Measurements from ENCODE around the gene PANX2.

Gene PANX2

DNA sequence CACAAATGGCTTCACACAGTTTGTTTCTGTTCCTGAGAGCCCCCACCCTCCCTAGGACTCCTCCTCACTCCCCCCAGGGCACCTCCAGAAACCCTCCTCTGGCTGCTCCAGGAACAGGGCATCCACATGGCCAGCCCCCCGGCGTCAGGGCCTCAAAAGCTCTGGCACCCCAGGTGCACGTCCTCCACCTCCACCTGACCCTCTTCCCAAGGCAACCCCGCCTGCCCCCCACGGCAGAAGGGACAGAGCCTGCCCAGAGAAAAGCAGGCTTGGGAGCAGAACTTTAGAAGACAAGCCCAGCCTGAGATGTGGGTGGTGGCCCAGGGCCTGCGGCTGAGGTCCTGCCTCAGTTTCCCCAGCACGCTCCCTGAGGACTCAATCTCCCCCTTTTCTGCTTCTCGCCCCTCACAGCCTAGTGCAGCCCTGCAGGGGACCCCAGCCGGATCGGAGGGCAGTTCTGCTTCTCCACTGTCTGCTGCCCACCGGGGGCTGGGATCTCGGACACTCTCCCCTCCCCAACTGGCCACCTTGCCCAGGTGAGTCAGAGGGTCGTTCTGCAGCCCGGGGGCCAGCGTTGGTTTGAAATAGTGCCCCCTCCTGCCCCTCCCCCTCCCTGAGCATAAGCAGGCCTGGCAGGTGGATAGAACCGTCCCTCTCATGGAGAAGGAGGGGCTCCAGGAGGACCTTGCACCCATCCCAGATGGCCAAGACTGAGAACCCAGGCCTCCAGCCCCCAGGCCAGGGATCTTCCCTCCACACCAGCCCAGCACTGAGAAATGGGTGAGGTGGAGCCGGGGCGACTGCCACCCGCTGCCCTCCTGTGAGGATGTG is 12.8 kb downstream of the PANX2 start:
- DNase-seq (ENCODE audit: low read depth in 2 of 2), result no peak

DNA sequence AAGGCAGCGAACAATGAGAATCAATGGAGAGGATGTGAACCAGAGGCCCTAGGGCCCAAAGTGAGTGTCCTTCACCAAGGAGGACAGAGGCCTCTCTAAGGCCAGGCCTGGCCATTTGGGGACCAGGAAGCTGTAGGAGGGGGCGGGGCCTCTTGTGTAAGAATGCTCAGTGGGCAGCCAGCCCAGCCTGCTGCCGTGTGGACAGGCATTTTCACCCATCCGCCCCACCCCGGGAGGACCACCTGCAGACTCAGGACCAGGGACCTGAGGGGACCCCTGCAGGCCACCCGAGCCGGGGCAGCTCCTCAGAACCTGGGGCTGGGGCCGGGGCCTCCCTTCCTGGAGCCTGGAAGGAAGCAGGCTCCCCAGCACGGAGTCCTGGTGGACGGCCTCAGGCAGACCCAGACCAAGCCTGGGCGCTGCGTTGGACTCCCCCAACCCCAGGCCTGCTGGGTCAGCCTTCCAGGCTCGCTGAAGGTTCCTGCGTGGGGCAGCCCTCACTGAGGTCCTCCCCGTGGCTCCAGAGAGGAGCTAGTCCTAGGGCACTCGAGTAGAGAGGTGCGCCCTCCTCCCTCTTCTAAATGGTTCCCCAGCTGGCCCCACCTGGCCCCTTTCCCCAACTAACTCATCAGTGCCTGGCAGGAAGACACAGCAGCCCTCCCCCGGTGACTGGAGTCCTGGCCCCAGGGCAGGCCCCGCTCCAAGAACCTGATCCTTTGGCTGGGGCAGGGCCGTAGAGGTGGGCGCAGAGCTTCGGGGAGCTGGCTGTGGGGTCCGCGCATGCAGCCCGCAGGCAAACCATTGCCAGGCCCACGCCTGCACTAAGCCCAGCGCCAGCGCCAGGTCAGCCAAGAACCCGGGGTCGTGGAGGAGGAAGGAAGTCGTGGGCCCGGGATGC is 13.7 kb downstream of the PANX2 start:
- no peak for DNase-seq (ENCODE audit: low read depth in 2 of 2)

DNA sequence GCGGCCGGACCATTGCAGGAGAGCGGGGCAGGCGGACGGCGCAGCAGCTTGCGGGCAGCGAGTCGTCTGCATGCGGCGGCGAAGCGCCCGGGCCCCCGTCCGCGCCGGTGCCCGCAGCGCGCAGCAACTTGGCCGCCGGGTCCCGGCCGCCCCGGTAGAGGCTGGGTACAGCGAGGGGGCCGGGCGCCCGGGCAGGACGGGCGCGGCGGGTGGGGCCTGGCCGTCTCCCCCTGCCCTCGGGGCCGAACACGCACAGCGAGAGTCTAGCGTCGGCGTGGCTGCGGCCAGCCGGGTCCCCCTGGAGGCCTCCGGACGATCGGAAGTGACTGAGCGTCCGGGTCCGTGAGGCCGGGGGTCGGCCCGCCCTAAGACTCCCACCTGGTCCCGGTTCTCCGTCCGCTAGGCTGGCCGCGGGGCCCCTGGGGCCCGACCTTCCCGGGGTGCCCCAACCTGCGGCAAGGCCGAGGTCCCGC is 14.4 kb downstream of the PANX2 start:
- no peak for DNase-seq (ENCODE audit: low read depth in 2 of 2)

DNA sequence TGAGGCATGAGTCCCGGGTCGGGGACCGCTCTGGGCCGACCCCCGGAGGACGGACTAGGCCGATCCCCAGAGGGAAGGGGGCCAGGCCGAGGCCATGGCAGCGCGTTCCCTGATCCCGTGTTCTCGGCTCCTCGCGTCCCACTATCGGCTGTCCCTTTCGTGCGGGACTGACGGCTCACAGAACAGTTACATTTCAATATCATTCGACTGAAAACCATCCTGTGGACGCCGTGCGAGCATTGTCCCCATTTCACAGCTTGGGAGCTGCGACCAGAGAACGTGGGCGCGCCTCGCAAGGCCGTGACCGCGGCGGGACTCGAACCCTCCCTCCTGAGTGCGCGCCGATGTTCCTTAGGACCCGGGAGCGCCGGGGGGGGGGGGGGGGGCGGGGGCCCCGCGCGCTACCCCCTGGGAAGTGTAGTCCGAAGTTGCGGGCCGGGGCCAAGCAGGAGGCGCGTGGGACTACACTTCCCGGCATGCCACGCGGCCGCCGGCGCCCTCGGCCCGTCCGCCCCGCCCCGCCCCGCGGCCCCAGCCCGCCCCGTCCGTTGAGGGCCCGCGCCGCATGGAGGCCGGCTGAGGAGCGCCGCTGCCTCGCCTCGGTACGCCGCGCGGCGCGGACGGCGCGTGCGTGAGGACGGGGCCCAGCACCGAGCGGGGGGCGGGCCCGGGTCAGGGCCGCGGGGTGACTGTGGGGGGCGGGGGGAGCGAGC is 15.0 kb downstream of the PANX2 start, which contains the start of gene TRABD:
Gene TRABD, plus strand, starts transcription at position 539 of the 713 bp plus-strand sequence. CDS start 7,148 bp downstream, outside the sequence.
- DNase-seq (ENCODE audit: low read depth in 2 of 2), result peak; percentile 72 to 81

DNA sequence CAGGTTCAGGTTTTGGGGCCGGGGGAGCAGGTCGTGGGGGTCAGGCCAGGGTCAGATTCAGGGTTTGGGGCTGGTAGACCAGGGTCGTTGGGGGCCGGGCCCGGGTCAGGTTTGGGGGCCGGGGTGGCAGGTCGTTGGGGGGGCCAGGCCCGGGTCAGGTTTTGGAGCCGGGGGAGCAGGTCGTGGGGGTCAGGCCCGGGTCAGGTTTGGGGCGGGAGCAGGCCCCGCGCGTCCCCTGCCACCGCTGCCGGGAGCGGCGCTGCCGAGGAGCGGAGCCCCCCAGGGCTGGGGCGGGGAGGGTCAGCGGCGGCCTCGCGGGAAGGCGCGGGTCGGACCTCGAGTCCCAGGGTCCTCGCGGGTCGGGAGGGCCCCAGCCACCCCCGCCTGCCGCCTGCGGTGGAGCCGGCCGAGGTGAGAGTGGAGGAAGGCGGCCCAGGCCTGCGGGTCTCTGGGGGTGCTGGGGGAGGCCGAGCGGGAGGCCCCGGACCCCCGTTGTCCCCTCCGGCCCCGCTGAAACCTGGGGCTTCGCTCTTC is 15.7 kb downstream of the PANX2 start:
- DNase-seq (ENCODE audit: low read depth in 2 of 2), result no peak

DNA sequence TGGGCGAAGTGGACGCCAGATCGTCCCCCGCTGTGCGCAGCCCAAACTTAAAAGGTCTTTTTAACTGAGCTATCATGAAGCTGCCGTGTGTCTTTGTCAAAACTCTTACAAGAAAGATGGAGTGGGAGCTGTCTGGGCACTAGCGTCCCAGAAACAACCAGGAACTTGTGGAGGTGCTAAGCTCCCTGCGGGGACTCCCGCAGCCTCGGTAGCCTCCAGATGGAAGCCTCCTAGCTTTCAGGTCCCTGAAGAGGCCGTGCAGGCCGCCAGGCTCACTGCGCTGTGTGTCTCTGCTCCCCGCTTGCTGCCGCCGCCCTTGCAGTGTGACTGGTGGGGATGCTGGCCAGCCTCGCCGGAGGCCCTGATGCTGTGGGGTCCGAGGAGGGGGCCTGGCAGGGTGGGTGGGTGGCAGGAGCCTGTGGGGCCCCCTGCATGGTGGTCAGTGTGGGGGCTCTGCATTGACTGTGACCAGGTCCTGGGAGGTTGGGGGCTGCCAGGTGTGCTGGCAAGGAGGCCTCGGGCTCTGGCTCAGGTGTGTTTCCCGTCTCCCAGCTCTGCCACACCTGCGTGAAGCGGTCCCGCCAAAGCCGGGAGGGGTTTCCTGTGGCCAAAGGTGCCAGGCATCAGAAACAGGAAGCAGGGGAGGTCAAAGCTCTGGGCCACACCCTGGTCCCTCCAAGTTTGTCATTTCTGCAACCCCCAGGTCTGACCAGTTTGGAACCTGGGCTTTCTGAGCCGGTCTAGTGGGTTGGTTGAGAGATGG is 16.4 kb downstream of the PANX2 start:
- DNase-seq (ENCODE audit: low read depth in 2 of 2), result no peak

DNA sequence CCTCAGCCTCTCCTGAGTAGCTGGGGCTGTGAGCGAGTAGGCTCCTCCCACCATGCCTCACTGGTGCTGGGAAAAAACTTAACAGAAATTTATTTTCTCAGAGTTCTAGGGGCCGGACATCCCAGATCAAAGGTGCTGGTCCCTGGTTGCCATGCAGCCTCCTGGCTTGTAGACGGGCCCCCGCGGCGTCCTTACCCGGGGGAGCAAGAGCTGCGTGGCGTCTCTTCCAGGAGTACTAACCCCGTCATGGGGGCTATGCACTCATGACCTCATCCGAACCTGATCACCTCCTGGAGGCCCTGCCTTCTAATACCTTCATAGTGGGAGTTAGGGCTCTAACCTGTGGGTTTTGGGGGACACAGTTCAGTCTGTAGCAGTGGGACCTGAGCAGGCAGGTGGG is 17.8 kb downstream of the PANX2 start:
- DNase-seq (ENCODE audit: low read depth in 2 of 2), result no peak

DNA sequence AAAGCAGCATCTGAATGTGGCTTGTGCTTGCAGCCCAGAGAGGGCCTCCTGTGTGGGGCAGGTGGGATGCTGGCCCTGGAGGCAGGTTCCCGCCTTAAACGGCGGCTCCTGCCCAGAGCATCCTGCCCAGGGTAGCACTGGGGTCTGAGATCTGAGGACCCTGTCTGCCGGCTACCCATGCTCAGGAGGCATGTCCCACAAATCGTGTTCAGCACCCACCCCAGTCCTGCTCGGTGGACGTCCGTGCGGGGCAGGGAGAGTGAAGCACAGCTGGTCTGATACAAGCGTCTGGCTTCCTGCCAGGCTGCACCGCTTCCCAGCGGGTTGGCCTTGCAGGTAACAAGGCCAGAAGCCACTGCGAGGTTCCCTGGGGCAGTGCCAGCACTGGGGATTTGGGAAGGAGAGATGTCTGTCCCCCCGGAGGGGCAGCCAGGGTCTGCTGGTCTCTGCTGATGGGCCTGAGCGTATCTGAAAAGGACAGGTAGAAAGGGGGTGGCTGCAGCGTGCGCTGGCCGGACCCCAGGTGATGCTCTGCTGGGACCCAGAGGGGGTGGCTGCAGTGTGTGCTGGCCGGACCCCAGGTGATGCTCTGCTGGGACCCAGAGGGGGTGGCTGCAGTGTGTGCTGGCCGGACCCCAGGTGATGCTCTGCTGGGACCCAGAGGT is 18.8 kb downstream of the PANX2 start:
- no peak for DNase-seq (ENCODE audit: low read depth in 2 of 2)

DNA sequence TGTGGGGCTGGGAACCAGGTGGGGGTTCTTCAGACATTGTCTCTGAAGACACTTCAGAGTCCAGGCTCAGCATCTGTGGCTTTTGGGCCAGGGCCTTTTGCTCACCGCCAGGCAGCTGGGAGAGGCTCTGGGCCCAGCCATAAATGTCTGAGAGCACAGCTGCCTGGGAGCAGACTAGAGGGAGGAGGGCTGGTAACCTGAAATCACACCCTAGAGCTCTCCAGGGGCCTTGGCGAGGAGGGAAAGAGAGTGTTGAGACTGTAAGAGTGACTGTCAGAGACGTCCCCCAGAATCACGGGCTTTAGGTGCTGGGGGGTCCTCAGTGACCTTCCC is 19.3 kb downstream of the PANX2 start:
- no peak for DNase-seq (ENCODE audit: low read depth in 2 of 2)

DNA sequence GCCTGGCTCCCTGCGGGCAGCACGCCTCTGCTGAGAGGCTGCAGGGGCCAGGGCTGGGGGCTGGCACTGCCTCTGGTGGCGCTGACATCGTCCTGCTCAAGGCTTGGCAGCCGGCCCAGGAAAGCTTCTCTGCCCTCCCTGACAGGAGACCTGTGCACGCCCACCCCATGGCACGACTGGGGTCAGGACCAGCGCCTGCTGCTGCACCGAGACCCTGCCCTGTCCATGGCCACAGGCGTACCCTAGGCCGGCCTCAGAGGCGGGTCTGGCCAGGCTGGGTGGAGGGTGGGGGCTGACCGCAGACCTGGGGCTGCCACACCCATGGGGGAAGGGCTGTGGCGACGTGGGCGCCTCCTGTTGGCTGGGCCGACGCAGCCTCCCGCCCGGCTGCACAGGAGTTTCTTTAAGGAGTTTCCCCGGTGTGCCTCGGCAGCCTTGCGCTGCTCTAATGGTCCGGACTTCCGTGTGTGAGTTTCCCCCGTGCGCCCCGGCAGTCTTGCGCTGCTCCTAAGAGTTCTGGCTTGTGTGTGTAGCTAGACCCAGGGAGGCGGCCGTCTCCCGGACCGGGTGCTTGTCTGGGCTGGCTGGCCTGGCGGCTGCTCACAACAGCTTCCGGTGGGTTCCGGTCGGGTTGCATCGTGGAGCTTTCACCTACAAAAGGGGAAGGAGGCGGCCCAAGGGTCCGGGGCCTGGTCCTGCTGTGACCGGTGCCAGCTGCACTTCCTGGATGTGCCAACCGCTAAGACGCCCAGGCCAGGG is 19.8 kb downstream of the PANX2 start:
- peak; percentile 55 to 64 for DNase-seq (ENCODE audit: low read depth in 2 of 2)

DNA sequence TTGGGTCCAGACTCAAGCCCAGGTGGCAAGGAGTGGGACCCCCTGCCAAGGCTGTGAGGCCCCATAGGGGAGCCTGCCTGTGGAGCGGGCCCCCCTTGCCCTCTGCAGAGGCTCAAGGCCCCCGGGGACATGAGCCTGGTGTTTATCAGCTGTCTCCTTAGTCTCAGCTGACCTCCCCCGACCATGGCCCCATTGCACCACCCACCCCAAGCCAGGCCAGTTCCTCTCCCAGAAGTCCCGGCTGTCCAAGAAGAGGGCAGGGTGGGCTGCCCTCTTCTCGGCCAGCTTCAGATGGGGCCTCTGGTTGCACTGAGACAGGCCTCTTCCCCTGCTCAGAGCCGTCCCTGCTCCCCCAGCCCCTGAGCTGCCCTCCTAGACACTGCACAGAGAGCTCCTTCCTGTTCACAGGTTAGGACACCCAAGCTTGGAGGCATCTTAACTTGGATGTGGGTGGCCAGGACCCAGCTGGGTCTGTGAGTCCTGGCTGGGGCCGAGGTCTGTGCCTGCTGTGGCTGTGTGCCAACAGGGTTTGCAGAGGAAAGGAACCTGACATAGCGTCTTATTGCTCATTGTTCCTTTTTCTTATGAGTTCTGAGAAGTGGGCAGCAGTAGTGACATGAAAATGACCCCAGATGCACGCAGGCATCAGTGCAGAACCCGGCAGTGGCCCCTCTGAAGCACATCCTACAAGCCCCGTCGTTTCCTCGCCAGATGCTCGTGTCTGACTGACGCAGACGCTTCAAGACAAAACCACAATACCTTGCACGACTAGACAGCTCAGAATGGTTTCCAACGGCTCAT is 20.6 kb downstream of the PANX2 start:
- DNase-seq (ENCODE audit: low read depth in 2 of 2), result peak; percentile 48 to 59

DNA sequence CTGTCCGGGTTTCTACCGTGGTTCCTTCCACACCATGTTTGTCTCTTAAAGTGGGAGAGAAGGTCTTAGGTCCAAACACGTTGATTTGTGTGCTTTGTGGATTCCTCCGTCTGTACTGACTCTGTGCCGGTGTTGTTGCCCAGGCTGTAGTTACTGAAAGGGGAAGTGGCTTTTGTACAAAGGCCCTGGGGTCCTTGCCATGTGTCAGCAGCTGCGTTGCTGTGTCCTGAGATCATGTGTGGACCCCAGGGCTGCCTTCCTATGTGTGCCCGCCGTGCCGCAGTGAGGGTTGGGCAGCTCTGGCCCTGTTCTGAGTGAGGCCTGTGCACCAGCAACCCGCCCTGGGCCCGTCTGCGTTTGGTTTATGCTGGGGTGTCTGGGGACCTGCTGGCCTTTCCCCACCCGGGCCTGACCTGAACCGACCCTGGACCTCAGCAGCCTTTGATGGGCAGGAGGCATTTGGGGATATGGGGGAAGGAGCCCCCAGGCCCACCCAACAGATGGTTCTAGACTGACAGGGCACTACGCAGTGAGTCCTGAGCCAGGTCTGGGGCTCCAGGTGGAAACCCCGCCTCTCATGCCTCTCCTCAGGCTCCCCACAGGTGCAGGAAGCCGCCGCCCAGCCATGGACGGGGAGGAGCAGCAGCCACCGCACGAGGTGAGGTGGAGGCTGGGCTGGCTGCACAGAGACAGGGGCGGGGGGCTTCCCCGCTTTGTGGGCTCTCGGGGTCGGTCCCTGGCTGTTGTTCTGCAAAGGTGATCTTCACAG is 22.1 kb downstream of the PANX2 start:
- no peak for DNase-seq (ENCODE audit: low read depth in 2 of 2)

DNA sequence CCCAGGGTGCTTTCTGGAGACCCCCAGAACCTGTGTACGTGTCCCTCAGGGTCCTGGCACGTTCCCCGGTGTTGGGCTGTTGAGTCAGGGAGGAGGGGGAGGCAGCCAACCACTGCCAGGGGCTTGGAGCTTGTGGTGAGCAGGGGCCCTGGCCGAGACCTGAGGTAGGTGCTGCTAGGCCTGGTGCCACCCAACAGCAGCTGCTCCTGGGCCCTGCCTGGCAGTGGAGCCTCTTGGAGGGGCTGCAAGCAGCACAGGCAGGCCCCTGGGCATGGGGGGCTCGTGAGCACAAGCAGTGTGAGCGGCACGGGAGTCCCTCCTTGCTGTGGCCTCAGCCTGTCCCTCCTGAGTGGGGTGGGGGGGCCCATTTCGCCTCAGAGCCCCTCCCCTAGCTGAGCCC is 23.1 kb downstream of the PANX2 start:
- DNase-seq (ENCODE audit: low read depth in 2 of 2), result no peak

DNA sequence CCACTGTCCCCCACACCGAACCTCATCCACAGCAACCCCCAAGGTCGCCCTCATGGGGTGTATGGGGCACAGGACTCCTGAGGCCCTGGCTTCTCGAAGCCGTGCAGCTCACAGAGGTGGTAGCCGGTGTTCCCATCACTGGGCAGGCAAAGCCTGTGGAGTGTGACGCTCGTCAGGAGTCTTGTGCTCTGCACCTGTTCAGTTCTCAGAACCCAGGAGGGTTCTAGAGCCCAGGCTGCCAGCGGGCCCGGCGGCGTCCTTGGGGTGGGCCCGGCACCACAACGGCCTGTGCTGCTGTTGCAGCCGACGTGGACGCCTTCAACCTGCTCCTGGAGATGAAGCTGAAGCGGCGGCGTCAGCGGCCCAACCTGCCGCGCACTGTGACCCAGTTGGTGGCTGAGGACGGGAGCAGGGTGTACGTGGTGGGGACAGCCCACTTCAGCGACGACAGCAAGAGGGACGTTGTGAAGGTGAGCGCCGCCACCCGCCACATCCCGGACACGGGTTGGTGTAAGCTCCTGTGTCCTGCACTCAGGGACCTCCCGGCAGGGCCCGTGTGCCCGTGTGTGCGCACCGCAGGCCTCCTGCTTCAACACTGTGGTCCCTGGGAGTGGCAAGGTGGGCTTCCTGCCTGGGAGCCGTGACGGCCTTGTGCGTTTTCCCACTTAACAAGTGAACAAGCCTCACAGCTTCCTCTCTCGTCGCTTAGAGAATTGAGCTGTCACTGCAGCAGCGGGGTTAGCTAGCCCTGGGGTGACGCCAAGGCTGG is 23.7 kb downstream of the PANX2 start:
- DNase-seq (ENCODE audit: low read depth in 2 of 2), result no peak

DNA sequence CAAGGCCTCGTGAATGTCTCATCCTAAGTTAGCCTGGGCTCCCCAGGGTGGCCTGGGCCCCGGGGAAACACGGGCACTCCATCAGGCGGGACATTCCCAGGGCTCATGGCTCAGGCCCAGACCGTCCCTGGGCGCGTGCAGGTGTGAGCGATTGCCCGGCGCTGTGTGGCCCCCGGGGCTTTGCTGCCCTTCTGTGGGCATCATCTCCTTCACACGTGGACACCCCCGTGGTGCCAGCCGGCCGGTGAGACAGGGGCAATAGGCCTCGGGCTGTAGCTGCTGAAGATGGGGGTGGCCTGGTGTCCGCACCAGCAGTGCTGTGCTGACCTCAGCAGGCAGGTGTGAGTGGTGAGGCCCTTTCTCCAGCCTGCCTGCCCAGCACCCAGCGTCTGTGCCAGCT is 25.7 kb downstream of the PANX2 start:
- DNase-seq (ENCODE audit: low read depth in 2 of 2), result no peak

DNA sequence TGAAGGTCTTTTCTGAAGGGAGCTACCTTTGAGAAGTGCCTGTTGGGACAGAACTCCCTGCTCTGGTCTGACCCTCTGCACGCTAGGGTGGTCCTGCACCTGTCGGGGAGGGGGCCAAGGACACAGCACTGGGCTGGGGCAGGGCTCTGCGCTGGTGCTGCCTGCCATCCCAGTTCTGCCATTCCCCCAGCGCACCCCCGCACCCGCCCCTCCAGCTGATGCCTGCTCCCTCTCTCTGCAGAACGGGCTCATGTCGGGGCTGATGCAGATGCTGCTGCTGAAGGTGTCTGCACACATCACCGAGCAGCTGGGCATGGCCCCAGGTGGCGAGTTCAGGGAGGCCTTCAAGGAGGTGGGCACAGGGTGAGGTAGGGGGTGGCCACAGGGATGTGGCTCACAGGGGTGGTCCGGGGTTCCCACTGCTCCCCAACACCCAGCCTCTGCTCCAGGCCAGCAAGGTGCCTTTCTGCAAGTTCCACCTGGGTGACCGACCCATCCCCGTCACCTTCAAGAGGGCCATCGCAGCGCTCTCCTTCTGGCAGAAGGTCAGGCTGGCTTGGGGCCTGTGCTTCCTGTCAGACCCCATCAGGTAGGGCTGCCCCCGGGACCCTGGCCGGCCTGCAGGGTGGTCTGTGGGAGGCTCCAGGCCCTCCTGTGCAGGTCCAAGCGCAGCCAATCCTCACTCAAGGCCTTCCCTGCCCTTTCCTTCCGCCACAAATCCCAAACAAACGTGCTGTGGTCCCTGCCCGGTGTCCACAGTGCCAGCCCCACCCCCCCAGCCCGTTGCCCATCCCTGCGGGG is 26.7 kb downstream of the PANX2 start:
- DNase-seq (ENCODE audit: low read depth in 2 of 2), result no peak

Measured in stimulated activated CD4-positive, alpha-beta T cell treated with anti-CD3 and anti-CD28 coated beads, Interleukin-12 subunit alpha, Interleukin-12 subunit beta, amount 100 ng/mL, for 24 hours (primary cell).